Measurements from ENCODE around the gene CTPS1. TPM values are rescaled to one million over a fixed set of nuclear protein-coding genes. Genes with fewer than 3 reads are reported as not detected.

CTPS1 gene
- total RNA-seq: 41.0 and 55.4 TPM in 2 replicates

GRCh38 chr1:40979241-40980067 is at the start of gene CTPS1:
Gene CTPS1, plus strand, starts transcription at chr1:40979696. Its CDS starts 3,595 bp downstream, at chr1:40983291.

GRCh38 chr1:41021526-41022308 is 42.2 kb downstream of the CTPS1 start, which contains the start of gene SLFNL1:
Gene SLFNL1, minus strand, starts transcription at chr1:41021725. Its CDS starts 1,065 bp downstream, at chr1:41020660.

Other genes with a start within 250 kb of the CTPS1 start
- under 0.01 and 0.07 TPM in 2 replicates for gene KCNQ4, start 195.9 kb upstream of the CTPS1 start, total RNA-seq
- gene CITED4, start 117.3 kb upstream of the CTPS1 start, total RNA-seq: 11.3 and 18.4 TPM in 2 replicates
- gene SLFNL1, start 42.0 kb downstream of the CTPS1 start, total RNA-seq: under 0.01 and 0.21 TPM in 2 replicates